Fibroblast of lung (primary cell): Measurements from ENCODE around the gene PDZD2.

Experiments used
- EZH2 ChIP-seq: IDR thresholded peaks from 2 replicates; pipeline ENCODE4 v1.5.1; 2012; ENCODE audit warnings: low read length, control low read depth, mild to moderate bottlenecking; ENCODE audit errors: missing control alignments
- TF ChIP-seq, protein P1 (sequence below), 2 donors: IDR thresholded peaks in 1 of 2; conservative IDR thresholded peaks in 1 of 2; 1 replicate in 1 of 2; 2 replicates in 1 of 2; pipeline ENCODE4 v1.5.1; 2011 to 2012; ENCODE audit warnings: low read length in 2 of 2, control low read depth in 1 of 2, inconsistent platforms in 1 of 2, low read depth in 1 of 2, mild to moderate bottlenecking in 1 of 2

GRCh38 chr5:32068561-32068960 is 429.6 kb downstream of the PDZD2 start:
- TF ChIP-seq, protein P1, sequence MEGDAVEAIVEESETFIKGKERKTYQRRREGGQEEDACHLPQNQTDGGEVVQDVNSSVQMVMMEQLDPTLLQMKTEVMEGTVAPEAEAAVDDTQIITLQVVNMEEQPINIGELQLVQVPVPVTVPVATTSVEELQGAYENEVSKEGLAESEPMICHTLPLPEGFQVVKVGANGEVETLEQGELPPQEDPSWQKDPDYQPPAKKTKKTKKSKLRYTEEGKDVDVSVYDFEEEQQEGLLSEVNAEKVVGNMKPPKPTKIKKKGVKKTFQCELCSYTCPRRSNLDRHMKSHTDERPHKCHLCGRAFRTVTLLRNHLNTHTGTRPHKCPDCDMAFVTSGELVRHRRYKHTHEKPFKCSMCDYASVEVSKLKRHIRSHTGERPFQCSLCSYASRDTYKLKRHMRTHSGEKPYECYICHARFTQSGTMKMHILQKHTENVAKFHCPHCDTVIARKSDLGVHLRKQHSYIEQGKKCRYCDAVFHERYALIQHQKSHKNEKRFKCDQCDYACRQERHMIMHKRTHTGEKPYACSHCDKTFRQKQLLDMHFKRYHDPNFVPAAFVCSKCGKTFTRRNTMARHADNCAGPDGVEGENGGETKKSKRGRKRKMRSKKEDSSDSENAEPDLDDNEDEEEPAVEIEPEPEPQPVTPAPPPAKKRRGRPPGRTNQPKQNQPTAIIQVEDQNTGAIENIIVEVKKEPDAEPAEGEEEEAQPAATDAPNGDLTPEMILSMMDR (conservative IDR thresholded peaks at IDR 0.05 in 1 of 2, IDR thresholded peaks at IDR 0.05 in 1 of 2; ENCODE audit: low read depth in 1 of 2, low read length in 2 of 2): no peak
- no peak for TF ChIP-seq EZH2
